Upper lobe of right lung (tissue), 1 donor: ENCODE data around the gene UBE2D2. TPM values are rescaled to one million over a fixed set of nuclear protein-coding genes. Genes with fewer than 3 reads are reported as not detected.

Source experiments
- ATAC-seq: fragments of 200-7000 bp; cut with Tn5 transposase; one replicate; pipeline ENCODE4 v1.9.1; 2020; ENCODE audit warnings: mild to moderate bottlenecking, moderate library complexity
- DNase-seq: peaks from one replicate; pipeline ENCODE4 v3.0.0-alpha.2; 2020
- H3K27ac ChIP-seq: fragments of 200-600 bp; one replicate; pipeline ENCODE4 v1.8.0; 2022
- H3K27me3 ChIP-seq: fragments of 200-600 bp; one replicate; pipeline ENCODE4 v1.8.0; 2022; ENCODE audit warnings: mild to moderate bottlenecking
- H3K36me3 ChIP-seq: fragments of 200-600 bp; one replicate; pipeline ENCODE4 v1.8.0; 2022
- H3K4me1 ChIP-seq: fragments of 200-600 bp; one replicate; pipeline ENCODE4 v1.8.0; 2022
- H3K4me3 ChIP-seq: fragments of 200-600 bp; one replicate; pipeline ENCODE4 v1.8.0; 2022; ENCODE audit warnings: mild to moderate bottlenecking
- H3K9me3 ChIP-seq: fragments of 200-600 bp; one replicate; pipeline ENCODE4 v1.8.0; 2022
- CTCF ChIP-seq: fragments of 200-600 bp; IDR thresholded peaks from one replicate; pipeline ENCODE4 v1.8.0; 2022; ENCODE audit warnings: antibody characterized with exemption
- intact Hi-C: fragments of 100-400 bp; cut with DNase I; formaldehyde crosslinking; loops from one replicate; pipeline ENCODE4 v1.11.0; 2022
- total RNA-seq: library from RNA; stranded (reverse); fragmentation: NEBNext Ultra II Directional; extraction: Animal tissue kit (Norgen Biotek cat#: 25700); gene quantifications from one replicate; pipeline ENCODE4 v1.2.1, GENCODE V29; 2021
- donor health status: DM: no; HTN: yes; CAD: no; lungs with severe emphysema.

Gene UBE2D2
- total RNA-seq, 1 donor from 2014 or later: 95.9 TPM

GRCh38 chr5:139658501-139658927, 97.4 kb downstream of the UBE2D2 start:
- H3K27me3 ChIP-seq: no peaks in the 10 kb centered on the region
- ATAC-seq (no peak), DNase-seq (peak; percentile 77)
- no peak for TF ChIP-seq CTCF
- H3K36me3 ChIP-seq: no peaks in the 10 kb centered on the region
- H3K9me3 ChIP-seq: no peaks in the 10 kb centered on the region
- intact Hi-C loops: no loop called here
- peaks cover 88% of the 10 kb centered on the region for H3K4me1 ChIP-seq
- H3K4me3 ChIP-seq: peak overlapping the region; percentile 39
- peak overlapping the region; percentile 85 for H3K27ac ChIP-seq

- Histone ChIP-seq H3K9me3 (no peaks in the 10 kb centered on the region), H3K27me3 (no peaks in the 10 kb centered on the region), H3K4me3 (peak overlapping the region; percentile 39), H3K27ac (peak overlapping the region; percentile 85), H3K4me1 (peaks cover 87% of the 10 kb centered on the region), H3K36me3 (no peaks in the 10 kb centered on the region)
- no peak for TF ChIP-seq CTCF
- peak; percentile 16 for ATAC-seq
- DNase-seq: peak; percentile 68
- intact Hi-C loops: no loop called here
Observed at GRCh38 chr5:139658928-139659667, 98.0 kb downstream of the UBE2D2 start.

GRCh38 chr5:139659695-139660101, 98.6 kb downstream of the UBE2D2 start:
- ATAC-seq: no peak
- DNase-seq: peak; percentile 71
- H3K27ac ChIP-seq: peak overlapping the region; percentile 85

GRCh38 chr5:139660105-139660922, 99.2 kb downstream of the UBE2D2 start:
- ATAC-seq (peak; percentile 67), DNase-seq (peak; percentile 91)
- intact Hi-C loops: no loop called here
- Histone ChIP-seq H3K36me3 (no peaks in the 10 kb centered on the region), H3K27ac (peak overlapping the region; percentile 85), H3K9me3 (no peaks in the 10 kb centered on the region), H3K4me3 (peak overlapping the region; percentile 39), H3K4me1 (peaks cover 83% of the 10 kb centered on the region), H3K27me3 (no peaks in the 10 kb centered on the region)
- TF ChIP-seq CTCF: no peak

More at GRCh38 chr5:139659695-139660101, 98.6 kb downstream of the UBE2D2 start:
- Histone ChIP-seq H3K36me3 (no peaks in the 10 kb centered on the region), H3K4me1 (peaks cover 87% of the 10 kb centered on the region), H3K4me3 (peak overlapping the region; percentile 39), H3K27me3 (no peaks in the 10 kb centered on the region), H3K9me3 (no peaks in the 10 kb centered on the region)
- intact Hi-C loops: no loop called here
- TF ChIP-seq CTCF: no peak

GRCh38 chr5:139660923-139661814, 100.0 kb downstream of the UBE2D2 start:
- peak; percentile 80 for ATAC-seq
- peaks cover 79% of the 10 kb centered on the region for H3K4me1 ChIP-seq
- peak; percentile 93 for DNase-seq
- TF ChIP-seq CTCF: no peak
- peak overlapping the region; percentile 39 for H3K4me3 ChIP-seq
- peak overlapping the region; percentile 85 for H3K27ac ChIP-seq
- no peaks in the 10 kb centered on the region for H3K36me3 ChIP-seq
- H3K27me3 ChIP-seq: no peaks in the 10 kb centered on the region
- no peaks in the 10 kb centered on the region for H3K9me3 ChIP-seq
- intact Hi-C loops: no loop called here
